B cell (primary cell): ENCODE results near the gene EPB41L4A. TPM values are rescaled to one million over a fixed set of nuclear protein-coding genes. Genes with fewer than 3 reads are reported as not detected.

Source experiments
- ATAC-seq: fragments of 200-7000 bp; cut with Tn5 transposase; one replicate; pipeline ENCODE4 v1.10.0; 2021; ENCODE audit warnings: low read depth, mild to moderate bottlenecking, moderate number of reproducible peaks, moderate library complexity
- CTCF ChIA-PET: fragments of 350-600 bp; sonication (Branson Sonifier 250); formaldehyde crosslinking; loops from one replicate; lab custom pipeline; 2021; ENCODE audit warnings: antibody characterized with exemption, inconsistent platforms; lab: Charles Lee
- POLR2A ChIA-PET: fragments of 350-600 bp; sonication (Branson Sonifier 250); formaldehyde crosslinking; loops from one replicate; lab custom pipeline; 2021; ENCODE audit warnings: antibody characterized with exemption; lab: Charles Lee
- DNase-seq: peaks from one replicate; pipeline ENCODE4 v3.0.0; 2013
- H2AFZ ChIP-seq: 2 replicates; pipeline ENCODE4 v1.6.1; 2012; ENCODE audit warnings: mild to moderate bottlenecking, low read depth, low read length; ENCODE audit not compliant: insufficient read depth, poor library complexity, severe bottlenecking
- H3K27ac ChIP-seq, 2 donors: 1 replicate in 1 of 2; 2 replicates in 1 of 2; pipeline ENCODE4 v1.5.1; 2012 to 2013; ENCODE audit warnings: low read length in 2 of 2, mild to moderate bottlenecking in 2 of 2, moderate library complexity in 1 of 2
- H3K27me3 ChIP-seq, 4 experiments: fragments of 200-600 bp in 1 of 4; sonication (generic) in 1 of 4; replicated peaks in 1 of 4; 1 replicate in 2 of 4; 2 replicates in 2 of 4; pipeline versions ENCODE4 v1.6.1 to v1.7.0; 2013 to 2016; ENCODE audit warnings: low read length in 3 of 4, mild to moderate bottlenecking in 2 of 4, mixed read lengths in 1 of 4, moderate library complexity in 1 of 4; ENCODE audit not compliant: insufficient read depth in 4 of 4, control insufficient read depth in 3 of 4; ENCODE audit errors: control extremely low read depth in 1 of 4
- H3K36me3 ChIP-seq, 2 experiments: replicated peaks in 1 of 2; 1 replicate in 1 of 2; 2 replicates in 1 of 2; pipeline versions ENCODE4 v1.6.1 to v1.7.1; 2013; ENCODE audit warnings: low read length in 1 of 2; ENCODE audit not compliant: insufficient read depth in 2 of 2, control insufficient read depth in 1 of 2; ENCODE audit errors: control extremely low read depth in 1 of 2, extremely low read depth in 1 of 2
- H3K4me1 ChIP-seq, 2 donors: fragments of 200-600 bp in 1 of 2; sonication (generic) in 1 of 2; 1 replicate in 1 of 2; 2 replicates in 1 of 2; pipeline versions ENCODE4 v1.5.1 to v1.6.1; 2013 to 2017; ENCODE audit warnings: low read length in 2 of 2; ENCODE audit not compliant: control insufficient read depth in 2 of 2, insufficient read depth in 2 of 2
- H3K4me2 ChIP-seq: replicated peaks from 2 replicates; pipeline ENCODE3; 2012; ENCODE audit warnings: mild to moderate bottlenecking, low read depth, low read length; ENCODE audit not compliant: poor library complexity, severe bottlenecking
- H3K4me3 ChIP-seq, 5 experiments: fragments of 200-600 bp in 1 of 5; sonication (generic) in 1 of 5; 1 replicate in 3 of 5; 2 replicates in 2 of 5; pipeline versions ENCODE4 v1.5.1 to v1.7.0; 2011 to 2016; ENCODE audit warnings: low read length in 4 of 5, mild to moderate bottlenecking in 4 of 5, low read depth in 2 of 5, control low read depth in 1 of 5, moderate library complexity in 1 of 5; ENCODE audit not compliant: insufficient read depth in 1 of 5; ENCODE audit errors: control extremely low read depth in 1 of 5, extremely low read depth in 1 of 5
- H3K79me2 ChIP-seq: fragments of 200-600 bp; sonication (generic); one replicate; pipeline ENCODE4 v1.6.0; 2016; ENCODE audit warnings: low read length; ENCODE audit not compliant: control insufficient read depth, insufficient read depth
- H3K9ac ChIP-seq: fragments of 200-600 bp; sonication (generic); 2 replicates; pipeline ENCODE4 v1.6.1; 2017; ENCODE audit warnings: mild to moderate bottlenecking, low read length, moderate library complexity
- H3K9me3 ChIP-seq, 3 donors: one replicate each; pipeline versions ENCODE4 v1.6.1 to v1.7.1; 2013; ENCODE audit warnings: low read length in 2 of 3; ENCODE audit not compliant: control insufficient read depth in 2 of 3, insufficient read depth in 1 of 3; ENCODE audit errors: control extremely low read depth in 1 of 3
- H4K20me1 ChIP-seq: 2 replicates; pipeline ENCODE4 v1.6.0; 2012; ENCODE audit warnings: mild to moderate bottlenecking, low read length; ENCODE audit not compliant: insufficient read depth, control insufficient read depth, poor library complexity, severe bottlenecking
- H3K27ac Mint-ChIP-seq: one replicate; pipeline ENCODE4 v1.8.0; 2021; ENCODE audit warnings: mixed read lengths
- H3K27me3 Mint-ChIP-seq: one replicate; pipeline ENCODE4 v1.8.0; 2021; ENCODE audit warnings: mixed read lengths
- H3K4me1 Mint-ChIP-seq: one replicate; pipeline ENCODE4 v1.8.0; 2021; ENCODE audit warnings: mixed read lengths
- H3K4me3 Mint-ChIP-seq: one replicate; pipeline ENCODE4 v1.8.0; 2021; ENCODE audit warnings: mixed read lengths
- H3K9me3 Mint-ChIP-seq: one replicate; pipeline ENCODE4 v1.8.0; 2022; ENCODE audit warnings: mixed read lengths; ENCODE audit not compliant: insufficient read depth
- CTCF ChIP-seq: fragments of 200-600 bp; IDR thresholded peaks from one replicate; pipeline ENCODE4 v1.8.0; 2022; ENCODE audit warnings: antibody characterized with exemption, mild to moderate bottlenecking
- EZH2 ChIP-seq: IDR thresholded peaks from 2 replicates; pipeline ENCODE4 v1.6.1; 2012; ENCODE audit warnings: borderline replicate concordance, low read depth, mild to moderate bottlenecking, moderate library complexity, low read length; ENCODE audit not compliant: insufficient read depth, poor library complexity, severe bottlenecking
- WGBS: methylation state at CpG from one replicate; pipeline ENCODE4 v1.1.5; 2013; ENCODE audit warnings: missing lambda C conversion rate; ENCODE audit not compliant: insufficient coverage; 5-methylcytosine and 5-hydroxymethylcytosine counted together
- intact Hi-C: fragments of 100-400 bp; cut with micrococcal nuclease; formaldehyde crosslinking; loops from one replicate; pipeline ENCODE4 v1.10.0; 2022
- polyA plus RNA-seq: library from polyadenylated mRNA; depleted of rRNA; stranded (reverse); fragments of >200 nt; gene quantifications from 2 replicates; pipeline ENCODE4 v1.2.3, GENCODE V29; 2012
- total RNA-seq, 2 donors: library from RNA; stranded (reverse); fragments of 120-200 nt in 1 of 2; gene quantifications; 1 replicate in 1 of 2; 2 replicates in 1 of 2; pipeline versions ENCODE4 v1.2.3 to v1.2.4, GENCODE V29; 2013 to 2022

The EPB41L4A gene
- total and polyA plus RNA-seq, 2 donors (not counting 1 experiment from before 2014, with no cell fraction given), result 1.8 to 12.9 TPM

GRCh38 chr5:112304743-112305142, 114.3 kb downstream of the EPB41L4A start:
- DNase-seq (no peak), ATAC-seq (no peak)
- H3K36me3 ChIP-seq, result no peaks in the 10 kb centered on the region
- peaks cover 0 to 6% (median 0%) of the 10 kb centered on the region in 3 donors for H3K9me3 ChIP-seq
- peaks cover 4% of the 10 kb centered on the region for H3K9me3 Mint-ChIP-seq
- no peak overlapping the region for H3K27ac ChIP-seq
- H3K79me2 ChIP-seq, result no peaks in the 10 kb centered on the region
- H3K9ac ChIP-seq, result no peak overlapping the region
- H4K20me1 ChIP-seq, result no peaks in the 10 kb centered on the region
- CTCF ChIA-PET, result no interaction called here
- H3K4me3 ChIP-seq, result no peak overlapping the region
- H3K4me2 ChIP-seq, result no peak overlapping the region
- 100% methylated on average over 1 of the region's 2 CpGs for WGBS
- intact Hi-C loops, result no loop called here
- H3K27me3 Mint-ChIP-seq, result peaks cover 25% of the 10 kb centered on the region
- no peak overlapping the region for H2AFZ ChIP-seq
- no peak overlapping the region for H3K27ac Mint-ChIP-seq
- peaks cover 0 to 3% (median 0%) of the 10 kb centered on the region in 4 experiments for H3K27me3 ChIP-seq
- TF ChIP-seq CTCF (no peak), EZH2 (no peak)
- POLR2A ChIA-PET, result no interaction called here
- no peaks in the 10 kb centered on the region for H3K4me1 ChIP-seq
- no peaks in the 10 kb centered on the region for H3K4me1 Mint-ChIP-seq
- no peak overlapping the region for H3K4me3 Mint-ChIP-seq

- H3K27me3 Mint-ChIP-seq, result peaks cover 25% of the 10 kb centered on the region
- H3K4me3 ChIP-seq, result no peak overlapping the region
- peaks cover 0 to 11% (median 4%) of the 10 kb centered on the region in 3 donors for H3K9me3 ChIP-seq
- TF ChIP-seq CTCF, result no peak
- TF ChIP-seq EZH2, result no peak
- ATAC-seq (no peak), DNase-seq (no peak)
- no peak overlapping the region for H3K27ac Mint-ChIP-seq
- H3K4me1 ChIP-seq, result no peaks in the 10 kb centered on the region
- CTCF ChIA-PET, result no interaction called here
- H3K4me3 Mint-ChIP-seq, result no peak overlapping the region
- 93% methylated on average over 3 of the region's 4 CpGs for WGBS
- no peaks in the 10 kb centered on the region for H4K20me1 ChIP-seq
- peaks cover 0 to 3% (median 0%) of the 10 kb centered on the region in 4 experiments for H3K27me3 ChIP-seq
- no peaks in the 10 kb centered on the region for H3K79me2 ChIP-seq
- no peak overlapping the region for H3K9ac ChIP-seq
- no peak overlapping the region for H3K4me2 ChIP-seq
- no peaks in the 10 kb centered on the region for H3K36me3 ChIP-seq
- H2AFZ ChIP-seq, result no peak overlapping the region
- H3K9me3 Mint-ChIP-seq, result peaks cover 10% of the 10 kb centered on the region
- no peak overlapping the region for H3K27ac ChIP-seq
- no peaks in the 10 kb centered on the region for H3K4me1 Mint-ChIP-seq
- POLR2A ChIA-PET, result no interaction called here
- intact Hi-C loops, result no loop called here
Measured at GRCh38 chr5:112303685-112304084, 115.4 kb downstream of the EPB41L4A start.
